Parathyroid adenoma (tissue), 2 donors: Measurements from ENCODE around the gene C14orf132.

Experiments
- H2AFZ ChIP-seq: fragments of 300-600 bp; sonication (generic); one replicate; pipeline ENCODE4 v1.7.0; 2017; ENCODE audit warnings: antibody characterized with exemption, mild to moderate bottlenecking
- H3K27ac ChIP-seq: fragments of 300-600 bp; sonication (generic); one replicate; pipeline ENCODE4 v1.7.0; 2017
- H3K27me3 ChIP-seq: fragments of 300-600 bp; sonication (generic); one replicate; pipeline ENCODE4 v1.7.0; 2017; ENCODE audit warnings: low read length; ENCODE audit not compliant: control insufficient read depth, insufficient read depth
- H3K36me3 ChIP-seq: fragments of 300-600 bp; sonication (generic); one replicate; pipeline ENCODE4 v1.7.0; 2017; ENCODE audit warnings: low read length; ENCODE audit not compliant: control insufficient read depth, insufficient read depth
- H3K4me1 ChIP-seq: fragments of 300-600 bp; sonication (generic); one replicate; pipeline ENCODE4 v1.7.0; 2017; ENCODE audit warnings: control low read depth
- H3K4me2 ChIP-seq: fragments of 300-600 bp; sonication (generic); one replicate; pipeline ENCODE4 v1.7.0; 2017; ENCODE audit warnings: low read length
- H3K4me3 ChIP-seq: fragments of 300-600 bp; sonication (generic); one replicate; pipeline ENCODE4 v1.7.0; 2017; ENCODE audit warnings: low read depth, low read length
- H3K79me2 ChIP-seq: fragments of 300-600 bp; sonication (generic); one replicate; pipeline ENCODE4 v1.7.0; 2017; ENCODE audit warnings: control low read depth
- H3K9ac ChIP-seq: fragments of 300-600 bp; sonication (generic); one replicate; pipeline ENCODE4 v1.7.0; 2017; ENCODE audit warnings: mild to moderate bottlenecking
- H3K9me3 ChIP-seq: fragments of 300-600 bp; sonication (generic); one replicate; pipeline ENCODE4 v1.7.0; 2017; ENCODE audit warnings: low read length; ENCODE audit not compliant: control insufficient read depth
- CTCF ChIP-seq: fragments of 300-600 bp; sonication (generic); IDR thresholded peaks from one replicate; pipeline ENCODE4 v1.7.0; 2017; ENCODE audit warnings: antibody characterized with exemption, mild to moderate bottlenecking
- donor health status: primary hyperparathyroidism.

Gene C14orf132

GRCh38 chr14:96029089-96029645, 10.0 kb upstream of the C14orf132 start:
- TF ChIP-seq CTCF, result no peak
- H3K4me1 ChIP-seq, result no peaks in the 10 kb centered on the region
- H3K36me3 ChIP-seq, result no peaks in the 10 kb centered on the region
- H3K9ac ChIP-seq, result no peak overlapping the region
- H3K4me2 ChIP-seq, result no peak overlapping the region
- no peak overlapping the region for H3K27ac ChIP-seq
- H3K4me3 ChIP-seq, result no peak overlapping the region
- H2AFZ ChIP-seq, result no peak overlapping the region
- no peaks in the 10 kb centered on the region for H3K79me2 ChIP-seq
- H3K27me3 ChIP-seq, result no peaks in the 10 kb centered on the region
- H3K9me3 ChIP-seq, result no peaks in the 10 kb centered on the region

- Histone ChIP-seq H3K4me3 (no peak overlapping the region), H3K4me1 (no peaks in the 10 kb centered on the region), H3K27me3 (no peaks in the 10 kb centered on the region), H3K9ac (no peak overlapping the region), H3K9me3 (no peaks in the 10 kb centered on the region), H2AFZ (no peak overlapping the region), H3K79me2 (no peaks in the 10 kb centered on the region), H3K4me2 (no peak overlapping the region), H3K36me3 (no peaks in the 10 kb centered on the region), H3K27ac (no peak overlapping the region)
- TF ChIP-seq CTCF, result no peak
These were observed 8.9 kb upstream of the C14orf132 start for GRCh38 chr14:96030108-96030760.

GRCh38 chr14:96031691-96032090, 7.5 kb upstream of the C14orf132 start:
- no peak for TF ChIP-seq CTCF
- H3K27me3 ChIP-seq, result no peaks in the 10 kb centered on the region
- H3K9ac ChIP-seq, result no peak overlapping the region
- no peak overlapping the region for H3K27ac ChIP-seq
- H3K79me2 ChIP-seq, result no peaks in the 10 kb centered on the region
- no peak overlapping the region for H3K4me2 ChIP-seq
- H3K4me1 ChIP-seq, result no peaks in the 10 kb centered on the region
- H3K36me3 ChIP-seq, result no peaks in the 10 kb centered on the region
- H3K4me3 ChIP-seq, result no peak overlapping the region
- H3K9me3 ChIP-seq, result no peaks in the 10 kb centered on the region
- no peak overlapping the region for H2AFZ ChIP-seq

- no peaks in the 10 kb centered on the region for H3K79me2 ChIP-seq
- no peaks in the 10 kb centered on the region for H3K27me3 ChIP-seq
- no peaks in the 10 kb centered on the region for H3K9me3 ChIP-seq
- H3K4me2 ChIP-seq, result no peak overlapping the region
- no peaks in the 10 kb centered on the region for H3K36me3 ChIP-seq
- no peak overlapping the region for H3K27ac ChIP-seq
- no peaks in the 10 kb centered on the region for H3K4me1 ChIP-seq
- no peak overlapping the region for H2AFZ ChIP-seq
- no peak for TF ChIP-seq CTCF
- no peak overlapping the region for H3K9ac ChIP-seq
- H3K4me3 ChIP-seq, result no peak overlapping the region
These were observed 3.7 kb upstream of the C14orf132 start for GRCh38 chr14:96035456-96035855.
